HG03457 (cell line): ENCODE results near the gene BHLHE23.
"Not testable (repeated sequence)": the region's sequence is repeated elsewhere in the genome, so short reads cannot be mapped to it uniquely, and the experiment has no call there.

Source experiments
- ATAC-seq: cut with Tn5 transposase; IDR thresholded peaks from one replicate; pipeline ENCODE4 v1.9.1; 2021; ENCODE audit warnings: moderate number of reproducible peaks; ENCODE audit not compliant: unreplicated experiment

The BHLHE23 gene

DNA sequence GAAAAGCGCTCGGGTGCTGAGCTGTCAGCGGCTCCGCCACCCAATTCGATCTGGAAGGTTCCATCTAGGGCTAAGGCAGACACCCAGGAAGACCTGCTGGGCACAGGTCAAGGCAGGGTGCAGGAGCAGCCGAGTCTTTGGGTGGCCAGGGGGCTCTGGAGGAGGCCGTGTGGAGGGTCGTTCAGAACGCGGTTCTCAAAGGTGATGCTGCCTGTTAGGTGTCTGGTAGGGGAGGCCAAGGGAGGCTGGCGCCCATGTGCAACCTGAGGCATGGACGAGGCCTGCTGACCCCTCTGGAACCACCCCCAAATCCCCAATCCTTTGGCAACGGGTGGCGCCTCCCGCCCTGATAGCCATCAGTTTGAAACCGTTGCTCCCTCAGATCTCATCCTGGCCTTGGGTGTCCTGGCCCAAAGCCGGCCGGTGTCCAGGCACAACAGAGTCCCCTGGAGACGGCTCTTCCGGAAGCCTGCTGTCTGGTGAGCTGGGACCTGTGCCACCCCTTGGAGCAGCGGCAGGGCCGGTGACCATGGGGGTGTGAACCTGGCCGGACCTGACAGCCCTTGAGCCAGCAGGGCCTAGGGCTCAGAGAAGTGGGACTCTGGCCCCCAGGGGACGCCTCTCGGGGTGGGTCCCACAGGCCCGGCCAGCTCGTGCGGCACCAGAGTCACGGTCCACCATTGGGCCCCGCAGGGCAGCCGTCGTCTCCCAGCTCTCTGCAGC is 43.7 kb downstream of the BHLHE23 start:
- ATAC-seq, result no peak

DNA sequence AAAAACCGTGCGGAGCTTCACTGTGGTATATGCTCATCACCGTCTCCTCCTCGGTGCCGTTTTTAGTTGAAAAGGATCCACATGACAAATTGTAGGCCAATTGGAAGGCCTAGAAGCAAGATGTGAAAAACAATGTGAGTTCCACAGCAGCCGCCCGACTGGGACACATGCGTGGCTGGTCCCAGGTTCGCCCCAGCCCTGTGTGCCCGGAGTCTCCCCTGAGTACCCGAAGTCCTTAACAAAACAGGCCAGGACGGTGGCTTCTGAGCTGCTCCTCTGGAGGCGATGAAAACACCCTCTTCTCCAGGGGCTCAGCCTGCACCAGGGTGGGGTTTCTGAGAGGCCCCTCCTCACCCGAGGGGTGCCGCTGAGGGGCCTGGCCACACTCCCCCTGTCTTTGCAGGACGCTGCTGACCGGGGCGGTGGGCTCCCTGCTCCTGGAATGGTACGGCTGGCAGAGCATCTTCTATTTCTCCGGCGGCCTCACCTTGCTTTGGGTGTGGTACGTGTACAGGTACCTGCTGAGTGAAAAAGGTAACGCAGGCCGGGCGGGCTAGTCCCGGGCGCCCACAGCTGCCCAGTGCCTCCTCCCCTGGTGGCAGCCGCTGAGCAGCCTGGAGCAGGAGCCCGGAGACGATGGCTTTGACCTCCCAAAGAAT is 44.4 kb downstream of the BHLHE23 start:
- no peak for ATAC-seq

DNA sequence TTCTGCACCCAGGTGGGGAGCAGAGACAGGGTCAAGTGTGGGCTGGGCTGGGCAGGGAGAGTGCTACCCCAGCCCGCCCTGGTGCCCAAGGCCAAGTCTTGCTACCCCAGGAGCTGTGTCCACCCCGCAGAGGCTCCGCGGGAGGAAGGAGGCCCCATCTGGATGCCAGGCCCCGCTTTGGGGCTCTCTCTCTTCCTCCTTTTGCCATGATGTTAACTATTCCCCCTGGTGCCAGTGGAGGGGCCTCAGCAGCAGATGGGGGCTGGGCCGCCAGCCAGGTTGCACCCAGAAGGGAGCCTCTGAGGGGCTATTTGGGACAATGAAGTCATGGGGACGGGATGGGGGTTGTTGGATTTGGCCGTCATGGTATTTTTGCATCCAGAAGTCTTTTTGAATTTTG is 45.0 kb downstream of the BHLHE23 start:
- ATAC-seq, result no peak

DNA sequence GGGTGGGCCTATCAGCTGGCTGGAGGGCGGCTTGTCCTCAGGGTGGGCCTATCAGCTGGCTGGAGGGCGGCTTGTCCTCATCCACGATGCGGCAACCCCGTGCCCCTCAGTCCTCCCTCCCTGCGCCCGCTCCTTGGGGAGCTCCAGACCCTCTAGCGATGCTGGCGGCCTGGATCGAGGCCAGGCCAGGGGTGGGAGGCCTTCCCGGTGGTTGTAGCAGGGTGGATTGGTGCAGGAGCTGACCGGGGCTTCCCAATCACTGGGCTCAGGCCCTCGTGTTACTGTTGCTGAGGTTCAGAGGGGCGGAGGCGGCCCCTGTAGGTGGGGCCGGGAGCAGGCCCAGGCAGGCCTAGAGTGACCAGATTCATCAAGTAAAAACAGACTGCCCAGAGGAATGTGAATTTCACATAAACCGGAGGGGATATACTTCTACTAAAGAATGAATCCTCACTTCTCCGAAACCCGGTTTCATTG is 45.4 kb downstream of the BHLHE23 start:
- no peak for ATAC-seq

DNA sequence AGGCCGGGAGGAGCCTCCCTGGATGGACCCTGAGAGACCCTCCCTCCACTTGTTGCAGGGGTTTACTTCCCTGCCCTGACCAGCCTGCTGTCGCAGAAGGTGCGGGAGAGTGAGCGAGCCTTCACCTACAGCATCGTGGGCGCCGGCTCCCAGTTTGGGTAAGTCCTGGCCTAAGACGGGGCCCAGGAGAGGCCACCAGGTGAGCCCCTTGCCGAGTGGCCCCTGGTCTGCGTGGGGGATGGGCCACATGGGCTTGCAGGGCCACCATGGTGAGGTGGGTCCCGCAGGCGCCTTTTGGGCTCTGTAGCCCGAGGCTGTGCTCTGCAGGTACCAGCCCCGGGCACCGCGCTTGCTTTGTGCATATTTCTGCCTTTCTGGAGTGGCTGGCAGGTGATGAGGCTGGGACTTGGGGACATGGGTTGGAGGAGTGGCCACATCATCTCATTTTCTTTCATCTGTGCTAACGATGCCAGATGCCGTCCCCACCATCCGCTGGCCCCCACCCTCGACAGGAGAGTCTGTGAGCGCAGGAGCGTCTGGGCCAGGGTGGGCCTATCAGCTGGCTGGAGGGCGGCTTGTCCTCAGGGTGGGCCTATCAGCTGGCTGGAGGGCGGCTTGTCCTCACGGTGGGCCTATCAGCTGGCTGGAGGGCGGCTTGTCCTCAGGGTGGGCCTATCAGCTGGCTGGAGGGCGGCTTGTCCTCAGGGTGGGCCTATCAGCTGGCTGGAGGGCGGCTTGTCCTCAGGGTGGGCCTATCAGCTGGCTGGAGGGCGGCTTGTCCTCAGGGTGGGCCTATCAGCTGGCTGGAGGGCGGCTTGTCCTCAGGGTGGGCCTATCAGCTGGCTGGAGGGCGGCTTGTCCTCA is 46.1 kb downstream of the BHLHE23 start:
- not testable (repeated sequence) for ATAC-seq

DNA sequence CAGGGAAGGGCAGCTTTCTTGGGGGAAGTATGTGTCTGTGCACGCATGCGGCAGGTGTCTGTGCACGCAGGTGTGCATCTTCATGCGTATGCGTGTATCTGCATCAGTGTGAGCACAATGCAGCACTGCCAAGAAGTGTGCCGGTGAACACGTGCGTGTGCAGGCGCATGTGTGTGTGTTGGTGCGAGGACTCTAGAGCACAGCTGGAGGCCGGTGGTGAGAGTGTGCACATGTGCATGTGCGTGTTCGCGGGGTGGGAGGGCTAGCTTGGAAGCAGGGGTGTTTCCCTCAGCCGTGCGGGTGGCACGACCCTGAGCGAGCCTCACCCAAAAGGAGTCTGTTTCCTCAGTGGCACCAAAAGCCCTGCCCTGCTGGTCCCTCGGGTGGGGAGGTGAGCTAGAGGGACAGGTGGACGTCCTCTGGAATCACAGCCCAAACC is 46.7 kb downstream of the BHLHE23 start:
- ATAC-seq, result no peak

DNA sequence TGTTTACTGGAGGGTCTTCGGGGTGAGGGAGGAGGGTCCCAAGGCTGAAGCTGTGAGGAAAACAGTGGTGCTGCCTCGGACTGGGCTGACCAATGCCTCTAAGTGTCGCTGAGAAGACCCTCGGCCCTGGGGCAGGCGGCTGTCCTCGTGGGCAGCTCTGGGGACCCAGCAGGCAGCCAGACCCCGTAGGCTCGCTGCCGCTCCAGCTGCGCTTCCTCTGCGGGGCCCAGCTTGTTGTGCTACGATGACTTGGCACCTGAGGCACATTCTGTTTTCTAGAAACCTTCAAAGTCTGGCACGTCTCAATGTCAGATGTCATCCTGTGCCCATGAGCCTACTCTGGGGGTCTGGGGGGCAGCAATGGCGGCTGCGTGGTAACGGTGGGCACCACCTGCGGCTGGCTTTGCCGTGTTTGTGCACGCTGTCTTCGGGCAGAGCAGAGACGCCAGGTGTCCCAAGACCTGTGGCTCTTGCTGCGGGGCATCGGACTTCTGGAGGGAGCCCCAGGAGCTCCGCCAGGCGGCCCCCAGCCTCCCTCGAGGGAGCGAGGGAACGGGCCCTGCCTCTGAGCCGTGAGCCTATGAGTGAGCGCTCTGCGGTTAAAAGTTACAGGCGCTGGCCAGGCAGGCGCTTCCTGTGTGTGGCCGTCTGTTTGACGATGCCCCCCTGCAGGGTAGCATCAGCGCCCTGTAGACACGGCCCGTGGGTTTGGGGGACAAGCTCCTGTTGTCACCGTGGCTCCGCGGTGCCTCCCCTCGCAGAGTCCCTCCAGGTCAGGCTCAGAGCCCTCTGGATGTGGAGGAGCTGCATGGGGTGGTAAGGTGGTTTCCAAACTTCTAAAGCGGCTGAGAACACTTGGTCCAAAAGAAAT is 47.4 kb downstream of the BHLHE23 start:
- ATAC-seq, result no peak

DNA sequence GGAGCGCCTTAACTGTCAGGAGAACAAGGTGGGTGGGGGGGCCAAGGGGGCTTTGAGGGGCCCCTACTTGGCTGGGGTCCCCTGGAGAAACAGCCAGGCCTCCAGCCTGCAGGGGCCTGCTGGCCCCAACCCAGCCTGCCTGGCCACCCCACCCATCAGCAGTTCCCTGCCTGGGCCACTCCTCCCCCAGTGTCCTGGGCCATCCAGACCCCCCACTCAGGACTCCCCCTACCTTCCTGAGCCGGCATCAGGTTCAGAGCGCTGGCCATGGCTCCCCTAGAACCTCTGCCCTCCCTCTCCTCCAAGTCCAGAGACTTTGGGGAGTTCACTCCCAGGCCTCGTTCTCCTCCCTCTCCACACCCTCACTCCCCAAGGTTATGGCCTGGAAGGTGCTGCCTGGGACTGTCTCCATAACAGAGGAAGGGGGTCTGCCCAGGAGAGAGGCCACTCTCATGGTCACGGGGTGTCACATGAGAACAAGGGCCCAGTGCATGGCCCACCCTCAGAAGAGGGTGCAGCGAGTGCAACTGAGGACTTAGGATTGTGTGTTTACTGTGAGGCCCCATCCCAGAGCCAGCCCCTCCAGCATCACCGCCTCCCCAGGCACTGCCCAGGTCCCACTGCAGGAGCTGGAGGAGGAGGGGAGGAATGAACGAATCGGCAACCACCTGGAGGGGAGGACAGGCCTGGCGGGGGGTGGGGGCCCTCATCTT is 48.2 kb downstream of the BHLHE23 start:
- ATAC-seq, result no peak

DNA sequence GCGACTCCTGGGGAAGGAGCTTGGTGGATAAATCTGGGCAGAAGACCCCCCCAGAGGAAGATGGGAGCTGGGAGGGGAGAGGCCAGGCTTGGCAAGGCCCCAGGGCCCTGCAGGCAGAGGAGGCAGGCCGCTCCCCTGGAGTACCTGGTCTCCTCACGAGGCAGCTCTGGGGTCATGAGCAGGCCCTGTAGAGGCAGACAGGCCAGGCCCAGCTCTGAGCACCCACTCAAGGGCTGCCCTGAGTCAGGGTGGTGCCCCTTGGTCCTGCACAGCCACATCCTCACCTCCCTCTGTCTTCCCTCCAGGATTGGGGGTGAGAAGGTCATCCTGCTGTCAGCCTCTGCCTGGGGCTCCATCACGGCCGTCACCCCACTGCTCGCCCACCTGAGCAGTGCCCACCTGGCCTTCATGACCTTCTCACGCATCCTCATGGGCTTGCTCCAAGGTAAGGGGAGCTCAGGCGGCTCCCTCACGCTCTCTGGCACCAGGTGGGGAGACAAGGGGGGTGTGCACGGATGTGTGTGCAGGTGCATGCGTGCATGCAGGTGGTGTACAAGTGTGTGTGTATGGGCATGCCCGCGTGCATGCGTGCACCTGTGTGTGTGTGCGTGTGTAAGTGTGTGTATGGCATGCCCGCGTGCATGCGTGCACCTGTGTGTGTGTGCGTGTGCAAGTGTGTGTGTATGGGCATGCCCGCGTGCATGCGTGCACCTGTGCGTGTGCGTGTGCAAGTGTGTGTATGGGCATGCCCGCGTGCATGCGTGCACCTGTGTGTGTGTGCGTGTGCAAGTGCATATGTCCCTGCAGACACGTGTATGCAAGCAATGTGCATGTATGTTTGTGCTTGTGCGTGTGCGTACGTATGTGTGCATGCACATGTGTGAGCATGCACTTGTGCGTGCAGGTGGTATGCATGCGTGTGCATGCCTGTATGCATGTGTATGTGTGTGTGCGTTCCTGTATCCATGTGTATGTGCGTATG is 49.3 kb downstream of the BHLHE23 start:
- no peak for ATAC-seq

DNA sequence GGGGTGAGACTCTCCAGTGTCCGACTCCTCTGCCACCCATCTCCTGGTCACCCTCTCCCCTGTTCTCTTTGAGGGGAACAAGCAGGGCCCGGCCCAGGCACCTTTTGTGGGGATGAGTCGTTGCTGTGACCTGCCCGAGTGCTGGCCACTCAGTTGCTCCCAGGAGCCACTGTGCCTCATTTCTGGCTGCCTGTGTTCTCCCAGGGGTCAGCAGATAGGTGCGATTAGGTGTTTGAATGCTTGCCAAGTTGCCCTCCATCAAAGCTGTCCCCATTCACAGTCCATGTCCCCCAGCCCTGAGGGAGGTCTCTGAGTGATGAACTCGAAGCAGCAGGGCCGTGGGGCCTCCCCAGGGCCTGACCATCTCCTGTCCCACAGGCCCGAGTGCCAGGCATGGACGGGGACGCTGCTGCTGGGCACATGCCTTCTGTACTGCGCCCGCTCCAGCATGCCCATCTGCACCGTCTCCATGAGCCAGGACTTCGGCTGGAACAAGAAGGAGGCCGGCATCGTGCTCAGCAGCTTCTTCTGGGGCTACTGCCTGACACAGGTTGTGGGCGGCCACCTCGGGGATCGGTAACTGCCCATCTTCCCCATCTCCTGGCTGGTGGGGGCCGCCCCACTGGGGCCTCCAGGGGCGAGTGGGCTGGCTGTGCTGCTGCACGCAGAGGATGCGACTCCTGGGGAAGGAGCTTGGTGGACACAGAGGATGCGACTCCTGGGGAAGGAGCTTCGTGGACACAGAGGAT is 50.2 kb downstream of the BHLHE23 start:
- no peak for ATAC-seq
